Left kidney (tissue), 2 donors: Measurements from ENCODE around the gene CLCN2. TPM values are rescaled to one million over a fixed set of nuclear protein-coding genes. Genes with fewer than 3 reads are reported as not detected.

ENCODE experiments used
- DNase-seq: peaks from one replicate; pipeline ENCODE4 v3.0.0-alpha.2; 2013
- polyA plus RNA-seq: library from polyadenylated mRNA; unstranded; fragments of 120-200 nt; gene quantifications from one replicate; pipeline ENCODE4 v1.2.1, GENCODE V29; 2013; ENCODE audit not compliant: insufficient read length

The CLCN2 gene
- polyA plus RNA-seq, 1 donor: 13.1 TPM

DNA sequence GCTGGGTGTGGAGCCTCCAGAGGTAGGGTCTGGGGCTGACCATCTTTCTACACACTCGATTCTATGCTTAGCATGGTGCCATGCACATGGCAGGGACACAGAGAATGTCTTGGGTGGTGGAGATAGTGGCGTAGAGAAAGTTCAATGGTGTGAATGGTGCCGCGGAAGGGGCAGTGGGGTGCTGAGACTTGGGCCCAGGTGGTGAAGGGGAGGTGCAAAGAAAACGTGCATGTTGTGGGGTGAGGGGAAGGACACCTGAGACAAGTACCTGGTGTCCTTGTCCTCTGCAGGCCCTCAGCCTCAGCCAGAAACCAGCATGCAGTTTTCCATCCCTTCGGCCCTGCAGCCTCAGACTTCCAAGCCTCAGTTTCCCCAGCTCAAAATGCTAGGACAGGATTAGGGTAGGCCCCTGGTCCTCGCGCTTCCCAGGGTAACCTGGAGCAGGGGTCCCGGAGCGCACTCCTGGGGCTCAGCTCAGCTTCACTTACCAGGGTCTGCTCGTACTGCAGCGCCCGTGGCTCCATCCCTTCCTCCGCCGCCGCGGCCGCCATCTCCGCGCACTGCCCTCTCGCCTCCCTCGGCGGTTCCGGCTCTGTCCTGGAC, 375 bp downstream of the CLCN2 start:
- DNase-seq: no peak

DNA sequence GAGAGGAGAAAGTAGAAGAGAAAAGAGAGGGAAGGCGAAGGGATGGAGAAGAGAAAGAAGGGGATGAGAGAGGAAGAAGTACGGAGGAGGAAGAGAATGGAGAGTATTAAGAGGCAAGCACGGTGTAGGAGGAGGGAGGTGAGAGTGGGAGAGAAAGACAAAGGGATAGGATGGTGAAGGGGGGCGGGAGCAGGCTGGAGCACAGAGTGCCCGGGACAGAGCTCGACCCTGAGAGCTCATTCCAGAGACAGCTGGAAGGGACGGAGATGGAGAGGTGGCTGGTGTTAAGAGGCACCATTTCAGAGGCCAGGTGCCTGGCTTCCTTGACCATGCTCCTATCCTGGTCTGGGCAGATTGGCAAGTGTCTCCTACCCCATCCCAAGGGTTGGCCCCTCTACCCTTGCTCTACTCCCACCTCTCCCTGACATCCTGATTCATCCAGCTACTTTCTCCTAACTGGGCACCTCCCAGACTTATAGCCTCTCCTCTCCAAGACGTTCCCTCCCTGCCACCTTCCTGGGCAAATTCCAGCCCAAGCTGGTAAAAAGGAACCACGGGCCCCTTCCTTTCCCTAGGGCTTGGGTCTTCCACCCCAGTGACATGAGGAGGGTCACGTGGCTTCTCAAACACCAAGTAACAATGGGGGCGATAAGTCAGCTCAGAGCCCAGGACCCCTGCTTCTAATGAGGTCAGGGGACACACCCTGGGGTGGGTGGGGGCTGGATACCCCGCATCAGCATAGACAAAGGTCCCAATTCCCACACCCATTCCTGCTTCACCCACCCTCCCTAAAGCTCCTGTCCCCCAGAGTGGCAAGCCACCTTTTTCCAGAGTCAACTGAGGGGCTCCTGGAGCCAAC, 1.1 kb downstream of the CLCN2 start:
- no peak for DNase-seq

DNA sequence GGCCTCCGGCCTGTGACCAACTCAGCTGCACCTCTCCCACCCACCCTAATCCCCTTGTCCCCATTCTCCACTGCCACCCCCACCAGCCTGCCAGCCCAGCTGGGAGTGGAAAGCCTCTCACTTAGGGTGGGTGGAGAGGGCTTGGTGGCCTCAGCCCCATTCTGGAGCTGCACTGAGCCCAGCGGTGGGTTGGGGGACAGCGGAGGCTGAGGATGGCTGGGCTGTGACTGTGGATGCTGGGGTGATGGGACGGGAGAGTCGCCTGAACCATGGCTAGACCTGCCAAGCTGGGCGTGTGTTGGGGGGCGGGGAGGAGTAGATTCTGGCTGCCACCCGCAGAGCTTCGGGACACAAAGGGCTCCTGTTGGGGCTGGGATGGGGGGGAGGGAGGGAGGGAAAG, 1.8 kb downstream of the CLCN2 start:
- DNase-seq: no peak

- DNase-seq: no peak
Observed at GRCh38 chr3:184358921-184359350, 2.5 kb downstream of the CLCN2 start.

DNA sequence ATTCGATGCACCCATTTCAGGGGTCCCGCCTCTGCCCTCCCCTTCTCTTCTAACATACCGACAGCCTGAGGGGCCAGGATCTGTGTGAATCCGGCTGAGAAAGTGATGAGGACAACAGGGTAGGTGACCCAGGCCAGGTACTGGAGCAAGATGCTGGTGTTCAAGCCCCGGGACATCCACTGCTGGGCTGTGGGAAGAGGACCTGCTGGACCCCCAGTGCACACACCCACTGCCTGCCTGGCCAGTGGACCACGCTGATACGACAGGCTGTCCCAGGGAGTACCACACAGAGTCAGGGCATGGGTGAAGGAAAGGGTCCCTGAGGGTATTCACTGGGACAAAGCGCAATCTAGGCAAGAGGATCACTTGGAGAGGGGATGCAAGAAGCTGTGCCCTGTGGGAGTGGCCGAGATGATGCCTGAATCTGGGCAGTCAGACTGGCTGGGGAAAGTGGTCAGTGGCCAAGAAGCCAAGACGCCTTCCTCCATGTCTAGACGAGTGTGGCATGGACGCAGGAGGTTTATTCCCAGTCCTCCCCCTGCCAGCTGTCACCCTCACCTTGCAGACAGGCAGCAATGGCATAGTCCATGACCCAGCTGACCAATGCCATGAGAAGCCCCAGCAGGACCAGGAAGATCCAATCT, 3.2 kb downstream of the CLCN2 start:
- DNase-seq: no peak

GRCh38 chr3:184357248-184358123, 3.9 kb downstream of the CLCN2 start:
- no peak for DNase-seq

- no peak for DNase-seq
Observed at GRCh38 chr3:184355261-184356040, 6.0 kb downstream of the CLCN2 start.

DNA sequence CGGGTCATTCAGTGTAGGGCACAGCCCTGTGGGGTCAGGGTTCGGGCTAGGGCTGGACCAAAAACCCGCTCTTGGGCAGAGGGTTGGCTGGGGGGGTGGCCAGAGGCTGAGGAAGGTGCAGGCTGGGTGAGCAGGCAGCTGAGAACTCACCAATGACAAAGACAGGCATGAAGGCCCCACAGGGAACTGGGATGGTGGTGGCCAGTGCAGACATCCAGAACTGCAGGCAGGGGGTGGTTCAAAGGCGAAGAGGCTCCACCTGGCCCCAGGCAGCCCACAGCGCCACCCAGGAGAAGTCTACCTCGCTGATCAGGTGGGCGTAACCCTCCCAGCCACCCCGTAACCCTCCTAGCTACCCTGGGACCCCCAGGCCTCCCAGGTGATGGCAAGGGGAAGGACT, 6.7 kb downstream of the CLCN2 start:
- no peak for DNase-seq

- no peak for DNase-seq
Observed at GRCh38 chr3:184354121-184354728, 7.2 kb downstream of the CLCN2 start.

DNA sequence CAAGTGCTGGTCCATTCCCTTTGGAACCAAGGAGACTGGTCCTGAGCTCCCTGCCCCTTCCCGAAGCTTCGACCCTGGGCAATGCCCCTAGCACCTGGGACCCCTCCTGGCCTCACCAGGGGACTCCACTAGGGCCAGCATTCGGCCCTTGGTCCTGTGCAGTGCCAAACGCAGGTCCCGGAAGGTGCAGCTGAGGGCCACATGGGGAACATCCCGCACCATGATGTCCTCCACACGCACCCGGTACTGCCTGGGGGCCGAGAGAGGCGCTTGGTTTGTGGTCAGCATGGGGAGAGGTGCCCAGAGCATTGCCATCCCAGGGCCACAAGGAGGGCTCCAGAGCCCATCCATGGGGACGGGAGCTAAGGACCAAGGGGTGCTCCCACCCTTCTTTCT, 7.9 kb downstream of the CLCN2 start:
- DNase-seq: no peak

GRCh38 chr3:184352897-184353545, 8.4 kb downstream of the CLCN2 start:
- no peak for DNase-seq

DNA sequence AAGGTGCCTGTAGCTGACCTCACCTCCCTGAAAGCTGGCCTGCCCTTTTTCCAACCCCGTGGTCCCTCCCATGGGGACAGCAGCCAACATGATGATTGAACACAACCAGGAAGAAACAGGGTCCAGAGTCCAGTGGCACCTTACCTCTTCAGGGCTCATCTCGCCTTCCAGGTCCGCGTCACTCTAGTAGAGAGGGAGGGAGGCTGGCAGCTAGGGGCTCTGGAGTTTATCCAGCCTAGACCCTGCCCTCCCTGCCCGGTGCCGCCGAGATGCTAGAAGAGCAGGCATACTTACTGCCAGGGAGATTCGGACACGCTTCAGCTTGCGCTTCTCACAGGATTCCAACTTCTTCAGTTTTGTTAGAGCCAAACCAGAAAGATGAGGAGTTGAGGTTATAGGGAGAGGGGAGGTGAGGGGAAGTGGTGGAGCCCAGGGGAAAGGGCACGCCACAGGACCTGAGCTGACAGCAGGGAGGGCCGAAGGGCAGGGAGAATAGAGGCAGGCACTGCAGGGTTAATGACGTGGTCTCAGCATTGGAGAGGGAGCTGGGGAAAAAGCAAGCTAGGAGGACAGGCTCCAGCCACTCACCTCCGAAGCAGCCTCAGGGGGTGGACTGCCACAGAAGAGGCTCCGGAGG, 9.1 kb downstream of the CLCN2 start:
- no peak for DNase-seq

DNA sequence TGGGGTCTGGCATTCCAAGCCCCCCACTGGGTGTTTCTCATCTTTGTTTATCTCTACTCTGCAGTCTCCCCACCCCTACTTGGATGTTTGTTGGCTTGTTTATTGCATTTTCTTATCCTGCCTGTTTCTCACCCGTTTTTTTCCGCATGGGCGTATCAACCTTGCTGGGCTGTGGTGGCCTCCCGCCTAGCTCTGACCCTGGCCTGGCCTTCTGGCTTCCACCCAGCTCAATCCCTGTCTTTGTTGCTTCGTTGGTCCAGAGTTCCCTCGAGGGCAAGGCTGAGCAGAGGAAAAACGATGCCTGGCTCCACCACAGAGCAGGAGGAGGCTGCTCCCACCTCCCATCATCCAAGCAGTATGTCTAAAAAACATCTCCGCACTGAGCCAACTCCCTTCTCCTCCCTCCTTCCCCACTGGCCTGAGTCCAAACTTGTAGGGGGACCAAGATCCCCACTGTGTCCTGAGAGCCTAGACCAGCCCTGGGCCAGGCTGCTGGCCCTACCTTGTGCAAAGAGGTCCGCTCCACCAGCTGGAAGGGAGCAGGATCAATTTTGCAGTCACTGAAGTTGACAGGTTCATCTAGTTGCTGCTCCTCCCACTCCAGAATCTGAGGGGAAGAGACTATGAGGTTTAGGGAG, 9.8 kb downstream of the CLCN2 start:
- DNase-seq: no peak

DNA sequence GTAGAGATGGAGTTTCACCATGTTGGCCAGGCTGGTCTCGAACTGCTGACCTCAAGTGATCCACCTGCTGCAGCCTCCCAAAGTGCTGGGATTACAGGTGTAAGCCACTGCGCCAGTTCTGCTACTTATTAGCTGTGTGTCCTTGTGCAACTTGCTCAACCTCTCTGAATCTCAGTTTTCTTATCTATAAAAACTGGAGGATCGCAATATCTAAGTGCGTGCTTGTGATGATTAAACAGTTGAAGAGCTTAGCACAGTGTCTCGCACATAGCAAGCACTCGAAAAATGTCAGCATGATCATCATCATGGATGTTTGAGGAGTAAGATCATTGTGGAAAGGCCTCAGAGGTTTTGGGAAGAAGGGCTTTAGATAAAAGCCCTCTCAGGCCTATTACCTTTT, 10.8 kb downstream of the CLCN2 start:
- no peak for DNase-seq

DNA sequence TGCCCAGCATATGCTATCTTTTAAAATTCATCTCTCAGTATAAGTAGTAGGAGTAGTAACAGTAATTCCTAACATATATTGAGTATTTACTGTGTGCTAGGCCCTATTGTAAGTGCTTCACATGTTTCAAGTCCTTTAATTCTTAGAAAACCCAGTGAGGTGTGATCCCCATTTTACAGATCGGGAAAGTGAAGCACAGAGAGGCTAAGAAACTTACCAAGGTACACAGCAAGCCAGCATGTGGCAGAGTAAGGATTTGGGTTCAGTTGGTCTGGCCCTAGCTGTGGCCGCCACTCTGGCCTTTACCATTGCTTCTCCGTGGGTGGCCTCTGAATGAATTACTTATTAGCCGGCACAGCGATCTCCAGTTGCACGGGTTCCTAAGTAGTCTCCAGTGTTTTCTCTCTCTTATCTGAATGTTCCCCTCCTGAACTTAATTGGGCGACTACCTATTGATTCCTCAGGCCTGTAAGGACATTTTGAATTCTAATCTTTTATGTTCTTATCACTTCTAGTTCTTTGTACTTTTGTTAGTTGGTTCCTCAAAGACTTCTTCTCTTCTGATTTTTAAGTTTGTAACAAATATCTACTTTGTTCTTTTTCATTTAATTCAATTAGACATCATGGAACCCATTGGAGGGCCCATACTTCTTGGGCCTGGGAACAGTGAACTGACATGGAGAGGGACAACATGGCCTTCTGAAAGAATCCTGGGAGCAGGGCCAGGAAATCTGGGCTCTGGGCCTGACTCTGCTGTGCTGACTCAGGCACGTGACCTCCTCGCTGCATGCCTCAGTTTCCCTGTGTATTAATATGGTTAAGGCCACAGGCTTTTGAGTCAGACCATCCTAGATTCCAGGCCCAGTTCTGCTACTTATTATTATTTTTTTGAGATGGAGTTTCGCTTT, 11.6 kb downstream of the CLCN2 start:
- no peak for DNase-seq

DNA sequence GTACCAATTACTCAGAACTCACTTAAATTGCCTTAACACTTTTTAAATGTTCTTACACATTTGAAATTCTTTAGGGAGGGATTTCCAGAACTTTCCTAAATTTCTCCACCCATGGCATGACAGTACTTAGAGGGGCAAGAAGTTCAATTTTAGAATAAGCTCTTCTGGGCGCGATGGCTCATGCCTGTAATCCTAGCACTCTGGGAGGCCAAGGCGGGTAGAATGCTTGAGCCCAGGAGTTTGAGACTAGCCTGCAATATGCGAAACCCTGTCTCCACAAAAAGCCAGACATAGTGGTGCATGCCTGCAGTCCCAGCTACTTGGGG, 13.4 kb downstream of the CLCN2 start:
- no peak for DNase-seq

DNA sequence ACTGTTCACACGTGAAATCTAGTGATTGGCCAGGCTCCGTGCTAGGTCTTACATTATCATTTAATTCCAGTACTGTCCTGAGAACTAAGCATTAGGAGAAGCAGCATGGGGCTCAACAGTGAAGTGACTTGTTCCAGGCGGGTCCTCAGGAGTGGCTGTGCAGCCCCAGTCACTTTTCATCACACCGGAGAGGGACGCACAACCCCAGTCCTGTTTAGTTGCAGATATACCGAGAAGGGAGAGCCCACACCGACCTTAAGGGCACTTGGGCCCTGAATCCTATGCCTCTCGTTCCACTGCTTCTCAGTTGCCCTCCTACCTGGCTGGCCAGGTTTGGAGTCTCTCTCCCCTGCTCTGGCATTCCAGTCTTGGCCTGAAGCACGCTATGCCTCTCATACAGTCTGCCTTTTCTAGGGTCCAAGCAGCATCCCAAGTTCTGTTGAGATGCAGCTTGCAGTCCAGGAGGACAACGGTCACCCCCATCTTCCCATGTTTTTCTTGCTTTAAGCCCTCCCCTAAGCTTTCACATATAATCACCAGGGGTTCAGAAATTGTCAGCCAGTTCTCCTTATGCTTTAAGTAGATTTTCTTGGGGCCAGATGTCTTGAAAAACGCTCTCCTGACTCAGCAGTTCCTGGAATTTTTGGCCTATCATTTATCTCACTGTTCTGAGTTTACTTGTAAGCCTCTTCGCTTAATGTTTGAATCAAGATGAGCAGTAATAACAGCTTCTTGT, 13.9 kb downstream of the CLCN2 start:
- no peak for DNase-seq
